Peyer's patch (tissue), 4 donors: ENCODE measurements around the gene FOXO1.

Experiments used
- POLR2A ChIP-seq, 2 donors: fragments of 450-650 bp; IDR thresholded peaks; one replicate each; pipeline ENCODE4 v1.5.1; 2017; ENCODE audit warnings: antibody characterized with exemption in 2 of 2, mild to moderate bottlenecking in 2 of 2, moderate library complexity in 2 of 2
- TF ChIP-seq, protein P1 (sequence below), 6 experiments: fragments of 450-650 bp in 4 of 6; fragments of 200-600 bp in 2 of 6; sonication (generic) in 1 of 6; IDR thresholded peaks; one replicate each; pipeline ENCODE4 v1.5.1; 2017 to 2019; ENCODE audit warnings: antibody characterized with exemption in 6 of 6, mild to moderate bottlenecking in 3 of 6, moderate library complexity in 1 of 6

DNA sequence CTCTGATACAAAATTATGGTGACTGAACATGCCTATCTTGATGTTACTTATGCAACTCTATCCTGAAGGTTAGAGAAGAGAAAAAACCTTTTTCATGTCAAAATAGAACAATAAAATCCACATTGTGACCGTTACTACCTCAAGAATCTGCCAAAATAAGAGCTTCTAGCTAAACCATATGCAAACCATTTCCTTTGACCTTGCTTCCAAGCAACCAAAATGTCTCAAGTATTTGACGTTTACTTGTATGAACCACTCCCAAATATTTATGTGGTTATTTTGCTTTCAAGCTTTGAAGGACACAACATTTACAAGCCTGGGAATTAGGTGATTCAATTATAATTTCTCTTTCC lies 13.9 kb downstream of the FOXO1 start:
- TF ChIP-seq, protein P1, sequence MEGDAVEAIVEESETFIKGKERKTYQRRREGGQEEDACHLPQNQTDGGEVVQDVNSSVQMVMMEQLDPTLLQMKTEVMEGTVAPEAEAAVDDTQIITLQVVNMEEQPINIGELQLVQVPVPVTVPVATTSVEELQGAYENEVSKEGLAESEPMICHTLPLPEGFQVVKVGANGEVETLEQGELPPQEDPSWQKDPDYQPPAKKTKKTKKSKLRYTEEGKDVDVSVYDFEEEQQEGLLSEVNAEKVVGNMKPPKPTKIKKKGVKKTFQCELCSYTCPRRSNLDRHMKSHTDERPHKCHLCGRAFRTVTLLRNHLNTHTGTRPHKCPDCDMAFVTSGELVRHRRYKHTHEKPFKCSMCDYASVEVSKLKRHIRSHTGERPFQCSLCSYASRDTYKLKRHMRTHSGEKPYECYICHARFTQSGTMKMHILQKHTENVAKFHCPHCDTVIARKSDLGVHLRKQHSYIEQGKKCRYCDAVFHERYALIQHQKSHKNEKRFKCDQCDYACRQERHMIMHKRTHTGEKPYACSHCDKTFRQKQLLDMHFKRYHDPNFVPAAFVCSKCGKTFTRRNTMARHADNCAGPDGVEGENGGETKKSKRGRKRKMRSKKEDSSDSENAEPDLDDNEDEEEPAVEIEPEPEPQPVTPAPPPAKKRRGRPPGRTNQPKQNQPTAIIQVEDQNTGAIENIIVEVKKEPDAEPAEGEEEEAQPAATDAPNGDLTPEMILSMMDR (IDR thresholded peaks at IDR 0.05) = no peak
- TF ChIP-seq POLR2A (IDR thresholded peaks at IDR 0.05) = no peak
